ENCODE results near the gene TRIM22. TPM values are rescaled to one million over a fixed set of nuclear protein-coding genes. Genes with fewer than 3 reads are reported as not detected.
"Not testable (repeated sequence)": the region's sequence is repeated elsewhere in the genome, so short reads cannot be mapped to it uniquely, and the experiment has no call there.

TRIM22 gene, protein sequence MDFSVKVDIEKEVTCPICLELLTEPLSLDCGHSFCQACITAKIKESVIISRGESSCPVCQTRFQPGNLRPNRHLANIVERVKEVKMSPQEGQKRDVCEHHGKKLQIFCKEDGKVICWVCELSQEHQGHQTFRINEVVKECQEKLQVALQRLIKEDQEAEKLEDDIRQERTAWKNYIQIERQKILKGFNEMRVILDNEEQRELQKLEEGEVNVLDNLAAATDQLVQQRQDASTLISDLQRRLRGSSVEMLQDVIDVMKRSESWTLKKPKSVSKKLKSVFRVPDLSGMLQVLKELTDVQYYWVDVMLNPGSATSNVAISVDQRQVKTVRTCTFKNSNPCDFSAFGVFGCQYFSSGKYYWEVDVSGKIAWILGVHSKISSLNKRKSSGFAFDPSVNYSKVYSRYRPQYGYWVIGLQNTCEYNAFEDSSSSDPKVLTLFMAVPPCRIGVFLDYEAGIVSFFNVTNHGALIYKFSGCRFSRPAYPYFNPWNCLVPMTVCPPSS
- polyA plus RNA-seq = 100 to 1,000 TPM; 148 to 196 (median 166) TPM

DNA sequence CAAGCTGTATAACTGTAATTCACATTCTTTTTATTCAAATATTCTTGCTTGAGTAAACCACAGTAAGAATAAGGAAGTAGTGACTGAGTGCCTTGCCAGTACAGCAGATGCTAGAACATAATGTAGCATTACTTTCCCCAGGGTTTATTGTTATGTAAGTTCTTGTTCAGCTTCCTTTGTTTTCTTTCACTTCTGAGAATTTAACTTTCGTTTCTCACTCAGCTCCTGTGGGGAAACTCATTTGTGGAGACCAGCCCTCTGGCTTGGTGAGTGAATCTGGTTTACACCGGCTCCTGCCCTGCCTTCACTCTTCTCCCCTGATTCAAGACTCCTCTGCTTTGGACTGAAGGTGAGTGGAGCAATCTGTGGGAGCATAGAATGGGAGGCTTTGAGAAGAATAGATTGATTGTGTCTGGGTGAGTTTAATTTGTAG is at the start of gene TRIM22:
TSS of gene TRIM22 (plus strand) at position 240 of the 433 bp plus-strand sequence. CDS start 6,443 bp downstream, outside the sequence.
- Mint-ChIP-seq H3K36me3 (peaks cover 5 to 14% (median 7%) of the 10 kb centered on the region in 3 donors), H3K27me3 (ENCODE audit: low read depth in 3 of 3) (peaks cover 5 to 11% (median 6%) of the 10 kb centered on the region in 3 donors), H3K4me3 (peak within 1 kb of the TSS; percentile 91 to 99 (median 99)), H3K4me1 (peaks cover 60 to 82% of the 10 kb centered on the region in 2 donors), H3K27ac (peak within 1 kb of the TSS; percentile 93 to 99 (median 95)), H3K9me3 (no peaks in the 10 kb centered on the region)
- peak; percentile 65 to 70 (median 65) for DNase-seq

GRCh38 chr11:5639953-5640352 is 49.6 kb upstream of the TRIM22 start:
- peaks cover 0 to 3% of the 10 kb centered on the region in 2 donors for H3K4me1 Mint-ChIP-seq
- peaks cover 53 to 88% (median 64%) of the 10 kb centered on the region in 3 donors for H3K36me3 Mint-ChIP-seq
- no peak overlapping the region for H3K4me3 Mint-ChIP-seq
- DNase-seq = no peak
- H3K9me3 Mint-ChIP-seq = no peaks in the 10 kb centered on the region
- no peak overlapping the region for H3K27ac Mint-ChIP-seq
- peaks cover 0 to 1% (median 0%) of the 10 kb centered on the region in 3 donors for H3K27me3 Mint-ChIP-seq (ENCODE audit: low read depth in 3 of 3)

- peaks cover 0 to 3% of the 10 kb centered on the region in 2 donors for H3K4me1 Mint-ChIP-seq
- no peak overlapping the region for H3K4me3 Mint-ChIP-seq
- H3K27ac Mint-ChIP-seq = peak overlapping the region in 1 of 6 donors; percentile 30
- no peaks in the 10 kb centered on the region for H3K9me3 Mint-ChIP-seq
- peaks cover 35 to 59% (median 40%) of the 10 kb centered on the region in 3 donors for H3K36me3 Mint-ChIP-seq
- H3K27me3 Mint-ChIP-seq (ENCODE audit: low read depth in 3 of 3) = peaks cover 0 to 1% (median 0%) of the 10 kb centered on the region in 3 donors
- DNase-seq = no peak
Observed at GRCh38 chr11:5643585-5643984, 46.0 kb upstream of the TRIM22 start.

DNA sequence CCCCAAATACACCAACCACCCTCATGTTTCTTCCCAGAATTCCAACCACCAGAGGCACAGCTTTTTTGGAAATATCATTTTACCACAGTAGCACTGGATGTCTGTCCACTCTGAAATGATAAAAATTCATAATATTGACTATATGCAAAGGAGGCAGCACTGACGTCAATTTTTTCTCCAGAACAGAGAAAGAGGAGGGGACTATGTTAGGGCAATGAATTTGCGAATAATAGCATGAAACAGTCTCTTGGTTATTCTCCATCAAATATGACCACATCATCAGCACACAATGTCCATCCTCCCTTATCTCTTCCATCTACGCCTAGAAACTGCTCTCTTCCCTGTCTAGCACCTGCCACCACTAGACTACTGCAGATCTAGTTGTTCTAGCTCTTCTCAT is 43.5 kb upstream of the TRIM22 start:
- Mint-ChIP-seq H3K4me1 (peaks cover 0 to 3% of the 10 kb centered on the region in 2 donors), H3K27me3 (ENCODE audit: low read depth in 3 of 3) (peaks cover 0 to 1% (median 0%) of the 10 kb centered on the region in 3 donors), H3K9me3 (no peaks in the 10 kb centered on the region), H3K36me3 (peaks cover 19 to 39% (median 21%) of the 10 kb centered on the region in 3 donors), H3K4me3 (no peak overlapping the region), H3K27ac (no peak overlapping the region)
- no peak for DNase-seq

GRCh38 chr11:5655474-5655873 is 34.1 kb upstream of the TRIM22 start:
- Mint-ChIP-seq H3K4me1 (no peaks in the 10 kb centered on the region), H3K4me3 (no peak overlapping the region), H3K9me3 (no peaks in the 10 kb centered on the region), H3K27ac (no peak overlapping the region), H3K36me3 (peaks cover 9 to 16% (median 14%) of the 10 kb centered on the region in 3 donors), H3K27me3 (ENCODE audit: low read depth in 3 of 3) (no peaks in the 10 kb centered on the region)
- no peak for DNase-seq

DNA sequence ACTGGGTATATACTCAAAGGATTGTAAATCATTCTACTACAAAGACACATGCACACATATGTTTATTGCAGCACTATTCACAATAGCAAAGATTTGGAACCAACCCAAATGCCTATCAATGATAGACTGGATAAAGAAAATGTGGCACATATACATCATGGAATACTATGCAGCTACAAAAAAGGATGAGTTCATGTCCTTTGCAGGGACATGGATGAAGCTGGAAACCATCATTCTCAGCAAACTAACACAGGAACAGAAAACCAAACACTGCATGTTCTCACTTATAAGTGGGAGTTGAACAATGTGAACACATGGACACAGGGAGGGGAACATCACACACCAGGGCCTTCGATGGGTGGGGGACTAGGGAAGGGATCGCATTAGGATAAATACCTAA is 32.6 kb upstream of the TRIM22 start:
- not testable (repeated sequence) for DNase-seq

GRCh38 chr11:5658318-5658717 is 31.3 kb upstream of the TRIM22 start:
- Mint-ChIP-seq H3K27ac (no peak overlapping the region), H3K4me1 (no peaks in the 10 kb centered on the region), H3K27me3 (ENCODE audit: low read depth in 3 of 3) (no peaks in the 10 kb centered on the region), H3K36me3 (peaks cover 6 to 25% (median 11%) of the 10 kb centered on the region in 3 donors), H3K4me3 (no peak overlapping the region), H3K9me3 (no peaks in the 10 kb centered on the region)
- no peak for DNase-seq

More for the DNA sequence above, 32.6 kb upstream of the TRIM22 start:
- peaks cover 9 to 23% (median 14%) of the 10 kb centered on the region in 3 donors for H3K36me3 Mint-ChIP-seq
- not testable (repeated sequence) for H3K4me1 Mint-ChIP-seq; H3K4me3 Mint-ChIP-seq; H3K27ac Mint-ChIP-seq; H3K27me3 Mint-ChIP-seq (ENCODE audit: low read depth in 3 of 3); H3K9me3 Mint-ChIP-seq

DNA sequence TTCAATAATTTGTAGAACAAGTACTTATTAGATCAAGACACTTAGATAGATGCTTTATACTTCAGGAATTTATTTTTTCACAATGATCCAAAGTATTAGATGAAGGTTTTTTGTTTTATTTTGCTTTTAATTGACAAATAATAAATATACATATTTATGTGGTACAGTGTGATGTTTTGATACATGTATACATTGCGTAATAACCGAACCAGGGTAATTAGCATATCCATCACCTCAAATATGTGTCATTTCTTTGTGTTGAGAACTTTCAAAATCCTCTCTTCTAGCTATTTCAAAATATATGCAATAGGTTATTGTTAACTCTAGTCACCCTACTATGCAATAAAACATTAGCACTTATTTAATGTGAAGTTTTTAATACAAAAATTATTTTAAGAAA is 26.1 kb upstream of the TRIM22 start:
- H3K9me3 Mint-ChIP-seq = peaks cover 0 to 1% (median 0%) of the 10 kb centered on the region in 6 donors
- H3K36me3 Mint-ChIP-seq = peaks cover 13 to 43% (median 26%) of the 10 kb centered on the region in 3 donors
- H3K4me3 Mint-ChIP-seq = no peak overlapping the region
- no peak for DNase-seq
- H3K4me1 Mint-ChIP-seq = no peaks in the 10 kb centered on the region
- no peaks in the 10 kb centered on the region for H3K27me3 Mint-ChIP-seq (ENCODE audit: low read depth in 3 of 3)
- no peak overlapping the region for H3K27ac Mint-ChIP-seq

- no peak for DNase-seq
- Mint-ChIP-seq H3K4me1 (no peaks in the 10 kb centered on the region), H3K36me3 (peaks cover 16 to 50% (median 29%) of the 10 kb centered on the region in 3 donors), H3K4me3 (no peak overlapping the region), H3K27ac (no peak overlapping the region), H3K27me3 (ENCODE audit: low read depth in 3 of 3) (no peaks in the 10 kb centered on the region), H3K9me3 (peaks cover 0 to 1% (median 0%) of the 10 kb centered on the region in 6 donors)
Observed at GRCh38 chr11:5665051-5665570, 24.5 kb upstream of the TRIM22 start.

DNA sequence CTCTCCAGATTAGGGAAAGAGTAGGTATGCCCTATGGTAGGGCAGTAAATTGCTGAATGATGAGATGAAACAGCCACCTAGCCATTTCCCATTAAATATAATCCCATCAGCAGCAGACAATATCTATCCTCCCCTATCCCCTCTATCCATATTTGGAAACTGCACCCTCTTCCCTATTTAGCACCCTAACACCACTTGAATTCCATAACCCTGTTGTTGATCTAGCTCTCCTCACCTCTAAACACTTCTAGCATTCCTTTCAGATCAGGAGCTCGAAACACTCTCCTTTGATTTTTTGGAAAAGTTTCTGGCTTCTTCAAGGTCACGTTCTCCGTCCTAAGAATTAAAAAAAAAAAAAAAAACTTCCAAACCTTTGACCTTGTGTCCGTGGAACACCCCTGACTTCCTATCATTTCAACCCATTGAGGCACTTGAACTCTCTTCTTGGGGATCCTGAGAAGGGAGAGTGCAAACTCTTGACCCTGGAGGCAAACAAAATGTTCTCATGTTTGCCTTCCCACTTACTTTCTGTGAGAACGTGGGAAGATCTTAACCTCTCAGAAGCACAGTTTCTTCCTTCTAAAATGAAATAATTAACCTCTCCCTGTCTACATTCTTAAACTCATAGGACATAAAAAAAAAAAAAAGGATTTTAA is 23.7 kb upstream of the TRIM22 start:
- Mint-ChIP-seq H3K4me1 (no peaks in the 10 kb centered on the region), H3K27me3 (ENCODE audit: low read depth in 3 of 3) (no peaks in the 10 kb centered on the region), H3K36me3 (peaks cover 16 to 56% (median 29%) of the 10 kb centered on the region in 3 donors), H3K4me3 (no peak overlapping the region), H3K9me3 (peaks cover 0 to 1% (median 0%) of the 10 kb centered on the region in 6 donors), H3K27ac (peak overlapping the region in 1 of 6 donors; percentile 62)
- no peak for DNase-seq

GRCh38 chr11:5666402-5666793 is 23.2 kb upstream of the TRIM22 start:
- Mint-ChIP-seq H3K27me3 (ENCODE audit: low read depth in 3 of 3) (no peaks in the 10 kb centered on the region), H3K4me3 (no peak overlapping the region), H3K27ac (no peak overlapping the region), H3K4me1 (no peaks in the 10 kb centered on the region), H3K36me3 (peaks cover 16 to 56% (median 32%) of the 10 kb centered on the region in 3 donors), H3K9me3 (peaks cover 0 to 1% (median 0%) of the 10 kb centered on the region in 6 donors)
- no peak for DNase-seq

GRCh38 chr11:5671831-5672230 is 17.8 kb upstream of the TRIM22 start:
- peaks cover 8 to 29% of the 10 kb centered on the region in 2 donors for H3K4me1 Mint-ChIP-seq
- no peak overlapping the region for H3K4me3 Mint-ChIP-seq
- DNase-seq = no peak
- peaks cover 13 to 40% (median 21%) of the 10 kb centered on the region in 3 donors for H3K36me3 Mint-ChIP-seq
- H3K9me3 Mint-ChIP-seq = peaks cover 0 to 3% (median 0%) of the 10 kb centered on the region in 6 donors
- H3K27me3 Mint-ChIP-seq (ENCODE audit: low read depth in 3 of 3) = no peaks in the 10 kb centered on the region
- H3K27ac Mint-ChIP-seq = peak overlapping the region in 1 of 6 donors; percentile 50

- no peak for DNase-seq
- no peaks in the 10 kb centered on the region for H3K27me3 Mint-ChIP-seq (ENCODE audit: low read depth in 3 of 3)
- H3K4me1 Mint-ChIP-seq = peaks cover 8 to 45% of the 10 kb centered on the region in 2 donors
- no peak overlapping the region for H3K4me3 Mint-ChIP-seq
- H3K36me3 Mint-ChIP-seq = peaks cover 24 to 47% (median 30%) of the 10 kb centered on the region in 3 donors
- H3K9me3 Mint-ChIP-seq = peaks cover 0 to 3% (median 0%) of the 10 kb centered on the region in 6 donors
- peak overlapping the region in 2 of 6 donors; percentile 28 to 36 for H3K27ac Mint-ChIP-seq
Observed at GRCh38 chr11:5674391-5674790, 15.2 kb upstream of the TRIM22 start.
